Nephron progenitor cell (in vitro differentiated cells): ENCODE data around the gene CADM1.

Source experiments
- DNase-seq: peaks from one replicate; pipeline ENCODE4 v3.0.0; 2021
- H3K27ac Mint-ChIP-seq: 2 replicates; pipeline ENCODE4 v1.8.0; 2021; ENCODE audit warnings: mild to moderate bottlenecking, moderate library complexity, mixed read lengths
- H3K27me3 Mint-ChIP-seq: 2 replicates; pipeline ENCODE4 v1.8.0; 2021; ENCODE audit warnings: mild to moderate bottlenecking, low read depth, mixed read lengths; ENCODE audit not compliant: poor library complexity
- H3K36me3 Mint-ChIP-seq: 2 replicates; pipeline ENCODE4 v1.8.0; 2021; ENCODE audit warnings: low read depth, mixed read lengths
- H3K4me1 Mint-ChIP-seq: 2 replicates; pipeline ENCODE4 v1.8.0; 2021; ENCODE audit warnings: mixed read lengths
- H3K4me3 Mint-ChIP-seq: 2 replicates; pipeline ENCODE4 v1.8.0; 2021; ENCODE audit warnings: mild to moderate bottlenecking, moderate library complexity, mixed read lengths
- H3K9me3 Mint-ChIP-seq: 2 replicates; pipeline ENCODE4 v1.8.0; 2021; ENCODE audit warnings: mild to moderate bottlenecking, moderate library complexity, mixed read lengths
- TF ChIP-seq, protein P1 (sequence below): fragments of 200-600 bp; sonication (generic); IDR thresholded peaks from 2 replicates; pipeline ENCODE4 v1.5.0; 2021; ENCODE audit warnings: antibody characterized with exemption

The CADM1 gene

GRCh38 chr11:115357066-115357465 is 147.1 kb downstream of the CADM1 start:
- H3K27ac Mint-ChIP-seq = peak overlapping the region; percentile 87
- DNase-seq = no peak
- H3K9me3 Mint-ChIP-seq = no peaks in the 10 kb centered on the region
- peaks cover 44% of the 10 kb centered on the region for H3K36me3 Mint-ChIP-seq
- TF ChIP-seq, protein P1, sequence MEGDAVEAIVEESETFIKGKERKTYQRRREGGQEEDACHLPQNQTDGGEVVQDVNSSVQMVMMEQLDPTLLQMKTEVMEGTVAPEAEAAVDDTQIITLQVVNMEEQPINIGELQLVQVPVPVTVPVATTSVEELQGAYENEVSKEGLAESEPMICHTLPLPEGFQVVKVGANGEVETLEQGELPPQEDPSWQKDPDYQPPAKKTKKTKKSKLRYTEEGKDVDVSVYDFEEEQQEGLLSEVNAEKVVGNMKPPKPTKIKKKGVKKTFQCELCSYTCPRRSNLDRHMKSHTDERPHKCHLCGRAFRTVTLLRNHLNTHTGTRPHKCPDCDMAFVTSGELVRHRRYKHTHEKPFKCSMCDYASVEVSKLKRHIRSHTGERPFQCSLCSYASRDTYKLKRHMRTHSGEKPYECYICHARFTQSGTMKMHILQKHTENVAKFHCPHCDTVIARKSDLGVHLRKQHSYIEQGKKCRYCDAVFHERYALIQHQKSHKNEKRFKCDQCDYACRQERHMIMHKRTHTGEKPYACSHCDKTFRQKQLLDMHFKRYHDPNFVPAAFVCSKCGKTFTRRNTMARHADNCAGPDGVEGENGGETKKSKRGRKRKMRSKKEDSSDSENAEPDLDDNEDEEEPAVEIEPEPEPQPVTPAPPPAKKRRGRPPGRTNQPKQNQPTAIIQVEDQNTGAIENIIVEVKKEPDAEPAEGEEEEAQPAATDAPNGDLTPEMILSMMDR = no peak
- H3K4me3 Mint-ChIP-seq = no peak overlapping the region
- peaks cover 4% of the 10 kb centered on the region for H3K27me3 Mint-ChIP-seq
- no peaks in the 10 kb centered on the region for H3K4me1 Mint-ChIP-seq

GRCh38 chr11:115352805-115353485 is 151.3 kb downstream of the CADM1 start:
- Mint-ChIP-seq H3K9me3 (no peaks in the 10 kb centered on the region), H3K36me3 (peaks cover 43% of the 10 kb centered on the region), H3K4me3 (no peak overlapping the region), H3K27ac (peak overlapping the region; percentile 19), H3K4me1 (peaks cover 18% of the 10 kb centered on the region), H3K27me3 (peaks cover 8% of the 10 kb centered on the region)
- no peak for DNase-seq
- TF ChIP-seq, protein P1 = no peak

DNA sequence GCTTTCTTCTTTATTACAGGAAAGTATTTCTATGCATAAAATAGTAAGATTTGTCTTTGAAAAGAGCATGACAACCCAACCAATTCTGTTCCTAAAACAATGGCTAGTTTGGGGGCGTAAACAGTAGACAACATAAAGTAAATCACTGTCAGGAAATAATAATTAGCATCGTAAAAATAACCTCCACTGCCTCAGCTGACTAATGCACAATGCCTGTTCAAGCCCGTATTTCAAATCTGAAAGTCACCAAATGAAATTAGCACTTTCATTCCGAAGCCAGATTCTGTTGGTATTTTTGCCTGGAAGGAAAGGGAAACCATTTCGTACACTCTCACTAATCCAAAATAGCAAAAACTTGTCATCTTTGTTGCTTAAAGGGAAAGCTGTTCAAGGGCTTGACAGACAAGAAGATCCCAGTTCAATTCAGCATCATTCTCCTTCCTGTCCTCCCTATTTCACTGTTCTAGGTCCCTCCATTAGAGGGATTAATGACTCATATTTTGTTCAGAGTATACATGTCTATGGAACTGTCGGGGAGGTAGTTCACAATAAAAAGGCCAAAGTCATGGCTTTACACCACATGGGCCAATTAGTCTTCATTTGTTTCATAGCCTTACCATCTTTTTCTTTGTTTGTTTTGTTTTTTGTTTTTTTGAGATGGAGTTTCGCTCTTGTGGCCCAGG is 154.7 kb downstream of the CADM1 start:
- no peak for DNase-seq
- Mint-ChIP-seq H3K27me3 (peaks cover 4% of the 10 kb centered on the region), H3K9me3 (no peaks in the 10 kb centered on the region), H3K27ac (peak overlapping the region; percentile 24), H3K4me3 (no peak overlapping the region), H3K36me3 (peaks cover 51% of the 10 kb centered on the region), H3K4me1 (peaks cover 39% of the 10 kb centered on the region)
- TF ChIP-seq, protein P1 = no peak

DNA sequence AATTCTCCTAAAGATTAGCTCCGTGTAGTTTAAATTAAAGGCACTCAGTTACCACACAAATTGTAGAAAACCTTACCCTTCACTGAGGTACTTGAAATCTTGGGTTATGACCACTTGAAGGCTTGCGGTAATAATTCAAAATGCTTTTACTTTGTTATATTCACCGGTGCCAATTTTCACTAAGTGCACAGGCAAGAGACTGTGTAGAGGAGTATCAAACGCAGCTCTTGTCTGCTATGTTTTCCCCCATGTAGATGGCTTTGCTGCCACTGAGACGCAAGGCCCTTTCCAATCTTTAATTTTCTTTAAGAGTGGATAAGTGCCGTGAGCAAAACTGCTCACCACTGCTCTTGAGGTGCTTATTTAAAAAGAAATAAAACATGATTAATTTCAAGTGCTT is 155.8 kb downstream of the CADM1 start:
- Mint-ChIP-seq H3K4me1 (peaks cover 44% of the 10 kb centered on the region), H3K9me3 (no peaks in the 10 kb centered on the region), H3K27me3 (peaks cover 7% of the 10 kb centered on the region), H3K4me3 (no peak overlapping the region), H3K36me3 (peaks cover 49% of the 10 kb centered on the region), H3K27ac (no peak overlapping the region)
- TF ChIP-seq, protein P1 = no peak
- no peak for DNase-seq

GRCh38 chr11:115347106-115347505 is 157.1 kb downstream of the CADM1 start:
- H3K4me1 Mint-ChIP-seq = peaks cover 51% of the 10 kb centered on the region
- no peak overlapping the region for H3K27ac Mint-ChIP-seq

More at GRCh38 chr11:115347106-115347505, 157.1 kb downstream of the CADM1 start:
- Mint-ChIP-seq H3K4me3 (no peak overlapping the region), H3K27me3 (peaks cover 7% of the 10 kb centered on the region), H3K9me3 (no peaks in the 10 kb centered on the region), H3K36me3 (peaks cover 53% of the 10 kb centered on the region)
- DNase-seq = no peak
- TF ChIP-seq, protein P1 = no peak
